NCI-H446 (cell line): ENCODE data around the gene MED27.
"Not testable (repeated sequence)": the region's sequence is repeated elsewhere in the genome, so short reads cannot be mapped to it uniquely, and the experiment has no call there.

Experiments used
- DNase-seq, 2 experiments: peaks; one replicate each; lab custom pipeline; 2025; lab: John Stamatoyannopoulos, UW

Gene MED27

GRCh38 chr9:131921635-131922034, 158.0 kb downstream of the MED27 start:
- DNase-seq = not testable (repeated sequence)

DNA sequence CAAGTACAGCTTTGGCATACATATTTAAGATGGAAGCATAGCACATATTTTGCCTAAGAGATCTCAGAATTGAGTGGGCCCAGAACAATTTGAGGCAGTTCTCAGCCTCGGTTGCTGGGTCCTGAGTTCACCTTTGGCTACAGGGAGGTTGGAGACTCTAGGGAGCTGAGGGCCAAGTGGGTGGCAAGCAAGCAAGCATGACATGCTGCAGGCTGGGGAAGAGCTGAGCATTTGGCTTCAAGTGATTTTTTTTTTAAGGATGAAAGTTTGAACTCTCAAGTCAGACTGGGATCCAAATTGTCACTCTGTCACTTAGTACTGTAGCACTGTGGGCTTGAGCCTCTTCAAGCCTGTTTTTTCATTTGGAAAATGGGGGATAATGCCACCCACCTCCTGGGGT, 160.5 kb downstream of the MED27 start:
- no peak for DNase-seq

DNA sequence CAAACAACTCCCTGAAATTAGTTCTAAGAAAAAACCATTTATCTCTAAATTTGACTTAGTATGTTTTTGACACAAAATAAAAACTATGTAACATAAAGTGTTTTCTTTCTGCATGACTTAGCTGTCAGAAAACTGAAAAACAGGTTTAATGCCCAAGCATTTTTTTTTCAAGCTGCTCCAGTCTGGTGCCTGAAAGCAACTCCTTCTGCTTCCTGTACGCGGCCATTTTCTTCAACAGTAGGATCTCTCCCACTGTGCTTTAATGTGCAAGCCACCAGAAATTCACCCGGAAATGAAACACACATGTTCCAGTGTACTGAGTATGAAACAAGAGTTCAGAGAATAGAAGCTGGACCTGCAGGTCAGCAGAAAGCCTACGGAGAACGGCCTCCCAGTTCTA, 161.2 kb downstream of the MED27 start:
- no peak for DNase-seq

DNA sequence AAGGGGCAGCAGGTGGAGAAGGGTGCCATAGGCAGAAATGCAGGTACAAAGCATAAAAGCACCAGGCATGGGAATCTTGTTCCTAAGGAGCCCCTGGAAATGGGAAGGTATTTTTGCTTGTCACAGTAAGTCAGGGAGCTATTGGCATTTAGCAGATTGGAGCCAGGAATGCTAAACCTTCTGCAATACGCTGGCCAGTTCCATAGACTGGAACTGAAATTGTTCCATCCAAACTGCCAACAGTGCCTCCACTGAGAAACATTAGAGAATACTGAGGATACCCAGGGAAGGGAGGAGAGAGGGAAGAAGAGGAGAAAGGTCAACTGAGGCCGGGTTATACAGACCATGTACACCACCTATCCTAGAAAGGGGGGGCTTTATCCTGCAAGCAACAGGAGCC, 162.7 kb downstream of the MED27 start:
- DNase-seq = no peak

DNA sequence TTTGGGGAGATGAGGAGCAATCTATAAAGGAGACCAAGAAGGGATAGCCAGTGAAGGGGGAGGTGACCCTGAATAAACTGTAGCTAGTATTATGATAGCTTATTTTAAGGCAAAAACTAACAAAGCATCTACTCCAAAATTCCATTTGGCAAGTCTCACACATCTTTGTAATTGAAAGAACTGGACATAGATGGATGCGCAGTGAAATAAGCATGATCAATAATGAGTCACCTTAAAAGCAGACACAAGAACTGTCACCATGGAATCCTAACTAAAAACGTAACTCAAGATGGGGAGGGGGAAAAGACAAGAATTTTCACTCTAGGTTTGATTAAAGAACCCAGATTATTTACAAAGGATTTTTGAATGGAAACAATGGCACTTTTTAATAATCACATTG, 164.5 kb downstream of the MED27 start:
- DNase-seq = no peak

GRCh38 chr9:131912671-131913070, 167.0 kb downstream of the MED27 start:
- DNase-seq = no peak

DNA sequence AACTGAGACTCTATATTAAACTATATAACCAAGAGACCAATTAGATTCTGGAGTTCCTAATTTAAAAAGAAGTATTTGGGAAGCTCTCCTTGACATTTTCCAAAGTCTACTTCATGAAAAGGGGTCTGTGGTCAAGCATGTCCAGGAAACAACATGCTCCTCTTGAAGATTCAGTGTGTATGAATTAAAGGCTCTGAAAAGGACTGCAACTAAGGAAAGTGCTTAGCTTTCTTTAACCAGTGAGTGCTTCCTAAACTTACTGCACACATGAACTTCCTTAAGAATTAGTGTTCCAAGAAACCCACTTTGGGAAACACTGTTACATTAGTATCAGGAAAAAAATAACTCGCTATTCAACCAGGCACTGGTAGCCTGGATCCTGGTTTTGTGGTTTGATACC, 167.6 kb downstream of the MED27 start:
- DNase-seq = no peak

DNA sequence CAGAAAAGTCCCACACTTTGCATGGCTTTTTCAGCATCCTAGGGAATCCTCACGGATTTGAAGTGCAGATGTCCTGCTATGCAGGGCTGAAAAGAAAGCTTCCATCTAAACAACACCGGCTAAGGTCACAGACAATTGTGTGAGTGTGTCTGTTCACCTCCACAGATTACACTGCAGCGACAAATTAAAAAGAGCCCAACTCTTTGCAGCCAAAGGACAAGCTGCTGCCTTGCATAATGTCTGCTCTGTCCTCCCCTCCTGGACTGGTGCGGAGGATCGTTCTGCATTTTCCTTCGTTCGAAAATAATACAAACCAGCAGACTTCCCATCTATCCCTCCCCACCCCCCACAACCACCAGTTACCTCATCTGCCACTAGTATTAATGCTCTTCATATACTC, 169.1 kb downstream of the MED27 start:
- no peak for DNase-seq

GRCh38 chr9:131905144-131905543, 174.5 kb downstream of the MED27 start:
- no peak for DNase-seq

GRCh38 chr9:131899296-131900228, 180.1 kb downstream of the MED27 start:
- no peak for DNase-seq

GRCh38 chr9:131892902-131893500, 186.7 kb downstream of the MED27 start:
- DNase-seq = no peak

DNA sequence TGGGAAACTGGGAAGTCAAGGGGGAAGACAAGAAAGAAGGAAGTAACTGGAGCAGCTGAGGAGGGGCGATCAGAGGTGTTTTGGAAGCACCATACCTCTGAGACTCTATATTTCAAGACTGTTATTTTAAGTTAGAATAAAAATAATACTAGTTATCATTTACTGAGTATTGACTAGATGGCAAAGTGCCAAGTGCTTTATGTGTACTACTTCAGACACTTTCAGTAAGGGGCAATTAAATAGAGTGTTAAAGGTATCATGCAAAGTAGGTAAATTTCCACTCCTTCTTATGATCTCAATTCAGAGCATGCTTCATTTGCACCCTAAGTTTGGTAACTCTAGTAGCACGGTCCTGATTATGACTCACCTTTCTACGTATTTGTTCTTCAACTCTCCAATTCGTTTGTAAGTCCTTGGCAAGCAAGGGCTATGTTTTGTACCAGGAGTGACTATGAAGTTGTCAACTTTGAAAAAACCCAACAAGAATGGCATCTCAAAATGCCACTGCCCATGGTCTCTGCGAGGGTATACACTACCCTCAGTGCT, 187.4 kb downstream of the MED27 start:
- no peak for DNase-seq

DNA sequence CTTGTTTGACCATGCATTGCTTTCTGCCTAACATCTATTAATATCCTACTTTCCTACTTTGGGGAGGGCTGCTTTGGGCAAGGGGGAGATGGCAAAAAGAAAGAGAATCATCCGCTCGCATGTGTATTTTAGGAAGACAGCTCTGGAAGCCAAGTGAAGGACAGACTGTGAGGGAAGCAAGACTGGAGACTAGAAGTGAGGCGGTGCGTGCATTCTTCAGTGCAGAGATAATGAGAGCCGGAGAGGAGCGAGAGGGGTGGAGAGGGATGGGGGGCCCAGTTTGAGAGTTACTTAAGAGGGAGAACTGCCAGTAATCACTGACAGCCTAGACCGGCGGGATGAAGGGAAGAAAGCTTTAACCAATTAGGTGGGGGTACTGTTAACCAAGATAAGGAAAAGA, 188.1 kb downstream of the MED27 start:
- DNase-seq = no peak

DNA sequence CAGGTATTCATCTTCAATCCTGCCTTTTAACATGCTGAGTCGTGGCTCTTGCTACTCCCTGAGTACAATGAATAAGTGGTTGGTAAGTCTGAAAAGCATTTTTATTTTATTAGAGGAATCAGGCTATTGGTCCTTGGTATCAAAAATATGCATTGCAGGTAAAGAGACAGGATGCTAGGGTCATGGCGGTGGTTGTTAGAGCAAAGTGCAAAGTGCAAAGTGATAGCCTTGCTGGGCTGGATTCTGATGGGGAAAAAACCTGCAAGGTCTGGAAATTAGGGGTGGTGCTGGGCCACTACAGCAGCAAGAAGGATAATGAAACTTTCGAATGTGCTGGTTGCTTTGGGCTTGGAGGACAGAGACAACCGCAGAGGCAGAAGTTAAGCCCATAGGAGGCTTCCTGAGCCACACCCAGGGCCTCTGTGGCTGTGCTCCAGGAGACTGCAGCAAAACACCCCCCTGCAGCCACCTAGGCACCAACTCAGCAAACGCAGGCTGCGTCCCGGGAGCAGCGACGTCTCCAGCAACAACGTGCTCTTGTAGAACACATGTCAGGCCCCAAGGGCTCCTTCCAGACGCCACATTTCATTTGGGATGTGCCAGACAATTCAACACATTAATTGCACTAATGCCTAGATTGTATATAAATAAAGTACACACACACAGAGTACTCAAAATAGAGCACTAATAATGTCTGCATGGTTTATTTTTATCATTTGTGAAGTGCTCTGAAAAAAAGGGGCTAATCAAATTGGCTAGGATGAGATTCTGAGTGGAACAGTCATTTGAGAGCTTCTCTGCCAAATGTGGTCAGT, 190.0 kb downstream of the MED27 start:
- DNase-seq = peak in 1 of 2 experiments; percentile 24

GRCh38 chr9:131888923-131889322, 190.7 kb downstream of the MED27 start:
- DNase-seq = no peak

DNA sequence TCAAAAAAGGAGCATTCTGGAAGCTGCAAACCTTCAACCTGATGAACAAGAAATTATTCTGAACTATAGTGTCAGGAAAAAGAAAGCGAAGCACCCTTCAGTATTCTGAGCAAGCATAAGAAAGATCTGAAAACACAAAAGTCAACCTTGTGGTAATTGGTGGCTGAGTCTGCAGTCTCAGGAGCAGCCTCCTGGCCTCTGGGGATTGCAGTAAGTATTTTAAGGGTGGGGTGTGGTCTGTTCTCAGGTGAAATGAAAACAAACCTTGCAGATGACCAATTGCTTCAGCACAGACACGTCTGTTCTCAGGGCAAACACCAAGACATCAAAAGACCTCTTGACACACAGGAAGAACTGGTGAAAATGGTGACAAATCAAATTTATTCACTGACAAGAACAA, 192.0 kb downstream of the MED27 start:
- DNase-seq = no peak

- no peak for DNase-seq
These were observed 192.8 kb downstream of the MED27 start for GRCh38 chr9:131886826-131887225.

DNA sequence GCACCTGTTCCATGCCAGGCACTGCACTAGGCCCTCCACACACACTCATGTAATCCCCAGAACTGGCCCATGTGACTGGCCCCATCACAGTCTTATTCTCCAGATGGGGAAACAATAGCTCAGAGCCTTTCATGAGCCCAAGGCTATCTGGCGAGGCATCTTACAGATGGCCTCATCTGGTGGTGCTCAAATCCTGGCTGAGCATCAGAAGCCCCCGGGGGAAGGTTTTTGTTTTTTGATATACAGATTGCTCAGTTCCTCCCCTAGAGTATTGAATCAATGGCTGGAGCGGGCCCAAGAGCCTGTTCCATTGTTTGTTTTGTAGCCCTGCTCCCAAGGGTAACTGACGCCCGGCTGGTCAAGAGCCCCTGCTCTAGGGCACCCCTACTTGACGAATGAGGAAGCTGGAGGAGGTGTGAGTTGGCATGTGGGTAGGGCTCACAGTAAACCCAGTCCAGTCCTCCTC, 194.5 kb downstream of the MED27 start:
- DNase-seq = peak in 1 of 2 experiments; percentile 79

- DNase-seq = no peak
These were observed 195.4 kb downstream of the MED27 start for GRCh38 chr9:131884222-131884621.

DNA sequence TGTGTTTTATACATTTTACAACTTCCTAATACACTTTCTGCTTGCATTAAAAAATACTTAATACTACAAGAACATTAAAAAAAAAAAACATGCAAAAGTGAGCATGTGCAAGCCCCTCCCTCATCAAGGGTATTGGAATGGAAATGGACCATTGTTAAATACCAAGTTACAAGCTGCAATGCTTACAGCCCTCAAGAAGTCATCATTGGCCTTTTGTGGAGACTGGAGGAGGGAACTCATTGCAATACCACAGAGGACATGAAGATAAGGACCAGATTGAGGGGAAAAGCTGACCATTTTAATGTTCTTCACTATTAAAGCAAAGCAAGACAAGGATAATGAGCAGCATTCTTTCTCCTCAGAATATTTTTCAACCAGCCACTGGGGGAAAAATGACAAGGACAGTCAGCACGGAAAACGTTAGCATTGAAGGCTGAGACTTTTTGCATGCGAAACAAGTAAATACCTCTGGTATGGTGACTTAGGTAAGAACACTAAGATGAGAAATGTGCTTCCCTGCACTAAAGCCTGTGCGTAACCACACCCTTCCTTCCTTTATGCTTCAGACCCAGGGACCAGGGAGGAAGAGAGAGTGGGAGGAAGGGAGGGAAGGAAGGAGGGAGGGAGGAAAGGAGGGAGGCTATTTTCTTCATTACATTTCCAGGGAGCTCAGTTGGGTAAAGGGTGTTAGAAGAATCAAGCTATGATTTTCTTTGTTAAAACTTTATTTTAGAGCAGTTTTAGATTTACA, 198.7 kb downstream of the MED27 start:
- DNase-seq = no peak

DNA sequence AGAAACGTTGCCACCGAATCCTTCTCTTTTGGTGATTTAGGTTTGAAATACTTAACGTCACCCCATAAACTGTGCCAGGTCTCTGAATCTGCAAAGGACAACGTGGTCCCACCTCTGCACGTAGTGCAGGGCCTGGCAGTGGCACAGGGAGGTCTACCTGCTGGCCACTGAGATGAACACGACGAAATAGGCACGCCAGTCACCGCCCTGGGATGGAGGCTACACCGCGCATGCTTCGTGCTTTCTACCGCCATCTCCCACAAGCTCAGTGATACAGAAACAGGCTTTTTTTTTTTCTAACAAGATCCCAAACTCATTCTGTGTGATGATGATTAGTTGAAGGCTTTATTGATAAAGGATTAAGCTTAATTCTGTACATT, 199.8 kb downstream of the MED27 start:
- no peak for DNase-seq
